CD14-positive monocyte (primary cell): Measurements from ENCODE around the gene EDIL3. TPM values are rescaled to one million over a fixed set of nuclear protein-coding genes. Genes with fewer than 3 reads are reported as not detected.

Experiments
- DNase-seq, 3 donors: peaks; one replicate each; pipeline ENCODE4 v3.0.0-alpha.2; 2011 to 2022
- H2AFZ ChIP-seq: 2 replicates; pipeline ENCODE4 v1.6.0; 2012; ENCODE audit warnings: mild to moderate bottlenecking, low read depth, low read length, inconsistent platforms; ENCODE audit not compliant: insufficient read depth, poor library complexity, severe bottlenecking
- H3K27ac ChIP-seq, 2 donors: 1 replicate in 1 of 2; 2 replicates in 1 of 2; pipeline ENCODE4 v1.5.1; 2012 to 2013; ENCODE audit warnings: low read length in 2 of 2, control low read depth in 1 of 2, inconsistent platforms in 1 of 2, low read depth in 1 of 2, mild to moderate bottlenecking in 1 of 2
- H3K27me3 ChIP-seq, 2 donors: one replicate each; pipeline versions ENCODE4 v1.6.0 to v1.6.1; 2011 to 2013; ENCODE audit warnings: low read length in 2 of 2; ENCODE audit not compliant: control insufficient read depth in 2 of 2, insufficient read depth in 2 of 2
- H3K36me3 ChIP-seq, 2 donors: replicated peaks in 1 of 2; 1 replicate in 1 of 2; 2 replicates in 1 of 2; pipeline versions ENCODE4 v1.5.1 to v1.6.1; 2012 to 2013; ENCODE audit warnings: low read length in 2 of 2, control low read depth in 1 of 2, inconsistent platforms in 1 of 2, mild to moderate bottlenecking in 1 of 2; ENCODE audit not compliant: insufficient read depth in 2 of 2, control insufficient read depth in 1 of 2
- H3K4me1 ChIP-seq, 2 donors: 1 replicate in 1 of 2; 2 replicates in 1 of 2; pipeline versions ENCODE4 v1.5.1 to v1.6.1; 2012 to 2013; ENCODE audit warnings: low read length in 2 of 2, control low read depth in 1 of 2, inconsistent platforms in 1 of 2, mild to moderate bottlenecking in 1 of 2, moderate library complexity in 1 of 2; ENCODE audit not compliant: insufficient read depth in 2 of 2, control insufficient read depth in 1 of 2
- H3K4me2 ChIP-seq: replicated peaks from 2 replicates; pipeline ENCODE3; 2012; ENCODE audit warnings: low read length, moderate library complexity, mild to moderate bottlenecking; ENCODE audit not compliant: poor library complexity, severe bottlenecking; ENCODE audit errors: extremely low read depth
- H3K4me3 ChIP-seq, 3 experiments: fragments of 200-600 bp in 1 of 3; sonication (generic) in 1 of 3; replicated peaks in 1 of 3; 1 replicate in 2 of 3; 2 replicates in 1 of 3; pipeline ENCODE4 v1.5.1; 2011 to 2013; ENCODE audit warnings: low read length in 3 of 3, mild to moderate bottlenecking in 3 of 3, control low read depth in 2 of 3, low read depth in 2 of 3, inconsistent platforms in 1 of 3, moderate library complexity in 1 of 3
- H3K79me2 ChIP-seq: 2 replicates; pipeline ENCODE4 v1.6.0; 2012; ENCODE audit warnings: mild to moderate bottlenecking, control low read depth, inconsistent platforms, low read length, moderate library complexity; ENCODE audit not compliant: insufficient read depth
- H3K9ac ChIP-seq: 2 replicates; pipeline ENCODE4 v1.6.0; 2017; ENCODE audit warnings: low read length, mild to moderate bottlenecking; ENCODE audit not compliant: insufficient read depth, poor library complexity, severe bottlenecking
- H3K9me3 ChIP-seq, 2 donors: replicated peaks in 1 of 2; 1 replicate in 1 of 2; 2 replicates in 1 of 2; pipeline versions ENCODE4 v1.5.1 to v1.6.1; 2012 to 2013; ENCODE audit warnings: low read length in 2 of 2, control low read depth in 1 of 2; ENCODE audit not compliant: control insufficient read depth in 1 of 2, insufficient read depth in 1 of 2
- H4K20me1 ChIP-seq: 2 replicates; pipeline ENCODE4 v1.6.0; 2012; ENCODE audit warnings: mild to moderate bottlenecking, low read length, control low read depth, moderate library complexity; ENCODE audit not compliant: insufficient read depth
- H3K27ac Mint-ChIP-seq, 7 donors: one replicate each; pipeline ENCODE4 v1.8.0; 2020; ENCODE audit warnings: mild to moderate bottlenecking in 7 of 7, mixed read lengths in 7 of 7, moderate library complexity in 6 of 7, inconsistent platforms in 2 of 7
- H3K27me3 Mint-ChIP-seq, 3 donors: one replicate each; pipeline ENCODE4 v1.8.0; 2021 to 2022; ENCODE audit warnings: low read depth in 3 of 3, mild to moderate bottlenecking in 3 of 3, mixed read lengths in 3 of 3, moderate library complexity in 3 of 3, inconsistent platforms in 1 of 3
- H3K36me3 Mint-ChIP-seq, 2 donors: one replicate each; pipeline ENCODE4 v1.8.0; 2020; ENCODE audit warnings: mixed read lengths in 2 of 2, inconsistent platforms in 1 of 2, mild to moderate bottlenecking in 1 of 2
- H3K4me1 Mint-ChIP-seq: one replicate; pipeline ENCODE4 v1.8.0; 2020; ENCODE audit warnings: mild to moderate bottlenecking, mixed read lengths
- H3K4me3 Mint-ChIP-seq, 2 donors: one replicate each; pipeline ENCODE4 v1.8.0; 2020; ENCODE audit warnings: mild to moderate bottlenecking in 2 of 2, mixed read lengths in 2 of 2, moderate library complexity in 1 of 2
- H3K9me3 Mint-ChIP-seq, 7 donors: one replicate each; pipeline ENCODE4 v1.8.0; 2020 to 2022; ENCODE audit warnings: mixed read lengths in 7 of 7, mild to moderate bottlenecking in 6 of 7, moderate library complexity in 6 of 7, inconsistent platforms in 2 of 7
- CTCF ChIP-seq: fragments of 200-600 bp; IDR thresholded peaks from one replicate; pipeline ENCODE4 v1.8.0; 2022; ENCODE audit warnings: antibody characterized with exemption, mild to moderate bottlenecking
- WGBS: methylation state at CpG from one replicate; pipeline ENCODE4 v1.1.5; 2013; ENCODE audit warnings: missing lambda C conversion rate; ENCODE audit not compliant: insufficient coverage; 5-methylcytosine and 5-hydroxymethylcytosine counted together
- intact Hi-C, 2 donors: fragments of 100-400 bp; cut with micrococcal nuclease; formaldehyde crosslinking; loops; one replicate each; pipeline versions ENCODE4 v1.15.0 to v1.15.1; 2023
- polyA plus RNA-seq, 3 donors: library from polyadenylated mRNA; depleted of rRNA in 1 of 3; unstranded in 2 of 3; stranded (reverse) in 1 of 3; fragments of 300-500 nt in 2 of 3; fragments of >200 nt in 1 of 3; fragmentation: Illumina TruSeq in 2 of 3; gene quantifications; 1 replicate in 2 of 3; 2 replicates in 1 of 3; pipeline ENCODE4 v1.2.3, GENCODE V29; 2012 to 2021

EDIL3 gene
- polyA plus RNA-seq, 3 donors, result 0.09 TPM; not detected in 2

GRCh38 chr5:83911367-83911919 lies 473.2 kb downstream of the EDIL3 start:
- H3K4me3 ChIP-seq, result no peak overlapping the region
- no CpG with 5 or more reads among the region's 2 CpGs for WGBS
- peaks cover 10% of the 10 kb centered on the region for H3K4me1 Mint-ChIP-seq
- DNase-seq, result no peak
- H3K79me2 ChIP-seq, result no peaks in the 10 kb centered on the region
- H3K9me3 ChIP-seq, result no peaks in the 10 kb centered on the region
- H3K27me3 Mint-ChIP-seq, result peaks cover 0 to 2% (median 0%) of the 10 kb centered on the region in 3 donors
- H3K36me3 ChIP-seq, result no peaks in the 10 kb centered on the region
- H3K9me3 Mint-ChIP-seq, result peaks cover 0 to 2% (median 0%) of the 10 kb centered on the region in 7 donors
- H3K27me3 ChIP-seq, result no peaks in the 10 kb centered on the region
- no peak overlapping the region for H3K4me2 ChIP-seq
- H2AFZ ChIP-seq, result no peak overlapping the region
- no peak for TF ChIP-seq CTCF
- no peak overlapping the region for H3K4me3 Mint-ChIP-seq
- H3K36me3 Mint-ChIP-seq, result no peaks in the 10 kb centered on the region
- intact Hi-C loops, result no loop called here
- no peak overlapping the region for H3K9ac ChIP-seq
- H3K27ac Mint-ChIP-seq, result no peak overlapping the region
- no peak overlapping the region for H3K27ac ChIP-seq
- peaks cover 7 to 11% of the 10 kb centered on the region in 2 donors for H3K4me1 ChIP-seq
- no peaks in the 10 kb centered on the region for H4K20me1 ChIP-seq

GRCh38 chr5:83900306-83900705 lies 484.4 kb downstream of the EDIL3 start:
- 50% methylated on average over 1 of the region's 3 CpGs for WGBS
- Histone ChIP-seq H3K9ac (no peak overlapping the region), H3K9me3 (no peaks in the 10 kb centered on the region), H2AFZ (no peak overlapping the region), H3K79me2 (no peaks in the 10 kb centered on the region), H3K4me3 (no peak overlapping the region), H3K27ac (no peak overlapping the region), H3K4me2 (no peak overlapping the region), H3K27me3 (no peaks in the 10 kb centered on the region), H4K20me1 (no peaks in the 10 kb centered on the region), H3K36me3 (no peaks in the 10 kb centered on the region), H3K4me1 (no peaks in the 10 kb centered on the region)
- Mint-ChIP-seq H3K27ac (no peak overlapping the region), H3K9me3 (peaks cover 0 to 3% (median 0%) of the 10 kb centered on the region in 7 donors), H3K36me3 (no peaks in the 10 kb centered on the region), H3K4me1 (no peaks in the 10 kb centered on the region), H3K27me3 (peaks cover 0 to 2% (median 0%) of the 10 kb centered on the region in 3 donors), H3K4me3 (no peak overlapping the region)
- no peak for DNase-seq
- TF ChIP-seq CTCF, result no peak
- intact Hi-C loops, result no loop called here
